Upper lobe of left lung (tissue), 6 donors: ENCODE results near the gene RWDD4. TPM values are rescaled to one million over a fixed set of nuclear protein-coding genes. Genes with fewer than 3 reads are reported as not detected.

Source experiments
- ATAC-seq, 2 donors: fragments of 200-7000 bp; cut with Tn5 transposase; one replicate each; pipeline ENCODE4 v1.9.1; 2022; ENCODE audit warnings: mild to moderate bottlenecking in 2 of 2, moderate library complexity in 2 of 2; ENCODE audit not compliant: low FRiP score in 2 of 2
- DNase-seq, 2 donors: peaks; one replicate each; pipeline ENCODE4 v3.0.0-alpha.2; 2019 to 2020
- H3K27ac ChIP-seq, 4 donors: fragments of 200-600 bp; sonication (generic); one replicate each; pipeline ENCODE4 v1.5.1; 2016 to 2019
- H3K27me3 ChIP-seq, 4 donors: fragments of 200-600 bp; sonication (generic); one replicate each; pipeline ENCODE4 v1.5.1; 2017 to 2019
- H3K36me3 ChIP-seq, 4 donors: fragments of 200-600 bp; sonication (generic); one replicate each; pipeline ENCODE4 v1.5.1; 2016 to 2019
- H3K4me1 ChIP-seq, 4 donors: fragments of 200-600 bp; sonication (generic); one replicate each; pipeline ENCODE4 v1.5.1; 2018 to 2019
- H3K4me3 ChIP-seq, 4 donors: fragments of 200-600 bp; sonication (generic); one replicate each; pipeline ENCODE4 v1.5.1; 2017 to 2019; ENCODE audit warnings: mild to moderate bottlenecking in 2 of 4, moderate library complexity in 1 of 4
- H3K9me3 ChIP-seq, 4 donors: fragments of 200-600 bp; sonication (generic); one replicate each; pipeline ENCODE4 v1.5.1; 2018 to 2019
- CTCF ChIP-seq, 6 experiments: fragments of 450-650 bp in 4 of 6; fragments of 200-600 bp in 2 of 6; sonication (generic) in 2 of 6; IDR thresholded peaks; one replicate each; pipeline ENCODE4 v1.5.1; 2016 to 2019; ENCODE audit warnings: antibody characterized with exemption in 6 of 6
- EP300 ChIP-seq, 4 donors: sonication (generic); formaldehyde crosslinking; IDR thresholded peaks; one replicate each; pipeline ENCODE4 v1.5.1; 2017; ENCODE audit warnings: antibody characterized with exemption in 4 of 4, control low read depth in 2 of 4
- POLR2A ChIP-seq, 4 donors: fragments of 450-650 bp; IDR thresholded peaks; one replicate each; pipeline ENCODE4 v1.5.1; 2016 to 2017; ENCODE audit warnings: antibody characterized with exemption in 4 of 4, mild to moderate bottlenecking in 2 of 4
- POLR2AphosphoS5 ChIP-seq, 2 donors: sonication (generic); formaldehyde crosslinking; IDR thresholded peaks; one replicate each; pipeline ENCODE4 v1.5.1; 2017; ENCODE audit warnings: antibody characterized with exemption in 2 of 2
- WGBS, 2 donors: methylation state at CpG; one replicate each; pipeline ENCODE4 v1.1.5; 2017 to 2018; 5-methylcytosine and 5-hydroxymethylcytosine counted together
- total RNA-seq, 6 donors: library from RNA; depleted of rRNA in 4 of 6; stranded (reverse); fragments of >200 nt in 4 of 6; gene quantifications; one replicate each; pipeline versions ENCODE4 v1.1.0 to v1.2.1, GENCODE V29; 2016 to 2021
- donor health status: DM: no; HTN: no; CAD: no; lungs with moderate emphysema.
- donor health status: DM: no; HTN: yes; CAD: no; lungs with severe emphysema.

RWDD4 gene
- total RNA-seq, 6 donors from 2014 or later = 2.1 to 16.7 (median 14.4) TPM

DNA sequence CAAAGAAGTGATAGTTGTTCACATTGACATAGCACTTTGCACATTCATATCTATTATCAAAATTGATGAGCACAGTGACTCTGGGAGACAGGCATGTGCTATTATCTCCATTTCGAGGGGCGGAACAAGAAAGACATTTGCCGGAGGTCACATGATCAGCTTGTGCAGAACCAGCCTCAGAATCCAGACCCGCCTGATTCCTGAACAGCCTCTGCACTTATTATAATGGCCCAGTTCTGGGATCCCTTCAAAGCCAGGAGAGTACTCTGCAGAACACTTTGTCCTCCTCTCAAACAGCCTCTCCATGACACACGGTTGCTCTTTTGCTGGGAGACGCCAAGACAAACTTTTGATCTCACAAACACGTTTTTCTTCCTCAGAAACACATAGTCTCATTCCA is 48.4 kb downstream of the RWDD4 start:
- TF ChIP-seq EP300 (IDR thresholded peaks at IDR 0.05) = peak in 2 of 4 donors; percentile 28 to 47
- no peak for TF ChIP-seq CTCF (IDR thresholded peaks at IDR 0.05)
- no peak for TF ChIP-seq POLR2A (IDR thresholded peaks at IDR 0.05)
- peak in 1 of 2 donors; percentile 23 for TF ChIP-seq POLR2AphosphoS5 (IDR thresholded peaks at IDR 0.05)
- Histone ChIP-seq H3K36me3 (no peaks in the 10 kb centered on the region), H3K27me3 (no peaks in the 10 kb centered on the region), H3K4me3 (no peak overlapping the region), H3K4me1 (peaks cover 0 to 11% (median 0%) of the 10 kb centered on the region in 4 donors), H3K9me3 (no peaks in the 10 kb centered on the region), H3K27ac (peak overlapping the region; percentile 1 to 52 (median 35))
- ATAC-seq (peak; percentile 78 to 90), DNase-seq (peak in 1 of 2 donors; percentile 62)
- WGBS, 2 donors = 60 to 67% methylated on average over 7 of the region's 7 CpGs

GRCh38 chr4:183610033-183610432 is 49.0 kb downstream of the RWDD4 start:
- Histone ChIP-seq H3K27ac (peak overlapping the region in 2 of 4 donors; percentile 1 to 40), H3K9me3 (no peaks in the 10 kb centered on the region), H3K27me3 (no peaks in the 10 kb centered on the region), H3K4me1 (peaks cover 0 to 11% (median 0%) of the 10 kb centered on the region in 4 donors), H3K4me3 (no peak overlapping the region), H3K36me3 (no peaks in the 10 kb centered on the region)
- 93 to 94% methylated on average over 2 of the region's 2 CpGs for WGBS, 2 donors
- ATAC-seq (peak in 1 of 2 donors; percentile 34), DNase-seq (no peak)
- TF ChIP-seq POLR2AphosphoS5 (IDR thresholded peaks at IDR 0.05) = no peak
- TF ChIP-seq EP300 (IDR thresholded peaks at IDR 0.05) = no peak
- TF ChIP-seq CTCF (IDR thresholded peaks at IDR 0.05) = no peak
- no peak for TF ChIP-seq POLR2A (IDR thresholded peaks at IDR 0.05)

DNA sequence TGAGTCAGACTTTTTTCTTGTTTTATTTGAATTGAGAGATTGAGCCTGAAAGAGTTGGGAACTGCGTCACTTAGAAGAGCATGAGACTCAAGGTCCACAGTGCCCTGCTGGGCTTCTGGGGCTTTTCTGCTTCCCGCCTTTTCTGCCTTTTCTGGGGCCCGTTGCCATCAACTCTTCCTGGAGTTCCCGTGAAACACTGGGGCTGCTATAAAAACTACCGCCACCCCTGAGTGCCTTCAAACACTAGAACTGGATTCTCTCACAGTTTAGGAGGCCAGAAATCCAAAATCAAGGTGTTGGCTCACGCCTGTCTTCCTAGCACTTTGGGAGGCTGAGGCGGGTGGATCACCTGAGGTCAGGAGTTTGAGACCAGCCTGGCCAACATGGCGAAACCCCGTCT is 49.8 kb downstream of the RWDD4 start:
- H3K27ac ChIP-seq = no peak overlapping the region
- WGBS, 2 donors = 92 to 97% methylated on average over 8 to 9 of the region's 9 CpGs
- no peak for ATAC-seq
- no peaks in the 10 kb centered on the region for H3K36me3 ChIP-seq
- no peak for DNase-seq
- no peaks in the 10 kb centered on the region for H3K9me3 ChIP-seq
- H3K27me3 ChIP-seq = no peaks in the 10 kb centered on the region
- peaks cover 0 to 11% (median 0%) of the 10 kb centered on the region in 4 donors for H3K4me1 ChIP-seq
- no peak overlapping the region for H3K4me3 ChIP-seq
- TF ChIP-seq CTCF (IDR thresholded peaks at IDR 0.05) (no peak), EP300 (IDR thresholded peaks at IDR 0.05) (no peak), POLR2AphosphoS5 (IDR thresholded peaks at IDR 0.05) (no peak), POLR2A (IDR thresholded peaks at IDR 0.05) (no peak)

GRCh38 chr4:183607894-183608293 is 51.1 kb downstream of the RWDD4 start:
- Histone ChIP-seq H3K9me3 (no peaks in the 10 kb centered on the region), H3K4me1 (peaks cover 0 to 11% (median 0%) of the 10 kb centered on the region in 4 donors), H3K27me3 (no peaks in the 10 kb centered on the region), H3K36me3 (no peaks in the 10 kb centered on the region), H3K27ac (no peak overlapping the region), H3K4me3 (no peak overlapping the region)
- WGBS, 2 donors = 66 to 71% methylated on average over 4 of the region's 4 CpGs
- DNase-seq = no peak
- no peak for ATAC-seq
- TF ChIP-seq EP300 (IDR thresholded peaks at IDR 0.05) (no peak), CTCF (IDR thresholded peaks at IDR 0.05) (no peak), POLR2AphosphoS5 (IDR thresholded peaks at IDR 0.05) (no peak), POLR2A (IDR thresholded peaks at IDR 0.05) (no peak)

GRCh38 chr4:183602557-183603027 is 56.4 kb downstream of the RWDD4 start:
- DNase-seq (no peak), ATAC-seq (peak in 1 of 2 donors; percentile 43)
- Histone ChIP-seq H3K27ac (no peak overlapping the region), H3K27me3 (no peaks in the 10 kb centered on the region), H3K36me3 (no peaks in the 10 kb centered on the region), H3K9me3 (no peaks in the 10 kb centered on the region), H3K4me1 (no peaks in the 10 kb centered on the region), H3K4me3 (no peak overlapping the region)
- WGBS, 2 donors = 45 to 59% methylated on average over 5 to 6 of the region's 6 CpGs
- TF ChIP-seq CTCF (IDR thresholded peaks at IDR 0.05) (peak in 2 of 6 experiments; percentile 30 to 34), POLR2A (IDR thresholded peaks at IDR 0.05) (no peak)
